Loucy (cell line): Measurements from ENCODE around the gene TSSC4.

ENCODE experiments used
- H2AFZ ChIP-seq: fragments of 200-600 bp; sonication (generic); 2 replicates; pipeline ENCODE4 v1.6.0; 2016; ENCODE audit warnings: antibody characterized with exemption, mild to moderate bottlenecking, low read length, moderate library complexity
- H3F3A ChIP-seq: fragments of 200-600 bp; 2 replicates; pipeline ENCODE4 v1.6.0; 2016; ENCODE audit warnings: antibody characterized with exemption, low read depth, mild to moderate bottlenecking
- H3K27me3 ChIP-seq: fragments of 200-600 bp; sonication (generic); 2 replicates; pipeline ENCODE4 v1.6.1; 2014; ENCODE audit warnings: low read length, mild to moderate bottlenecking; ENCODE audit not compliant: insufficient read depth, poor library complexity, severe bottlenecking
- H3K36me3 ChIP-seq: fragments of 200-600 bp; sonication (generic); 2 replicates; pipeline ENCODE4 v1.6.1; 2016; ENCODE audit warnings: low read length; ENCODE audit not compliant: insufficient read depth
- H3K4me1 ChIP-seq: fragments of 200-600 bp; sonication (generic); 2 replicates; pipeline ENCODE4 v1.5.1; 2014; ENCODE audit warnings: low read length, mild to moderate bottlenecking; ENCODE audit not compliant: insufficient read depth, poor library complexity, severe bottlenecking
- H3K4me2 ChIP-seq: fragments of 200-600 bp; sonication (generic); 2 replicates; pipeline ENCODE4 v1.6.0; 2014; ENCODE audit warnings: antibody characterized with exemption, low read length, low read depth, mild to moderate bottlenecking; ENCODE audit not compliant: poor library complexity, severe bottlenecking
- H3K4me3 ChIP-seq: fragments of 200-600 bp; sonication (generic); 2 replicates; pipeline ENCODE4 v1.5.1; 2014; ENCODE audit warnings: low read length, mild to moderate bottlenecking, mixed read lengths; ENCODE audit not compliant: poor library complexity, severe bottlenecking
- H3K79me2 ChIP-seq: fragments of 200-600 bp; sonication (generic); 2 replicates; pipeline ENCODE4 v1.6.1; 2014; ENCODE audit warnings: low read length; ENCODE audit not compliant: insufficient read depth
- H3K9ac ChIP-seq: fragments of 200-600 bp; sonication (generic); 2 replicates; pipeline ENCODE4 v1.6.0; 2014; ENCODE audit warnings: mild to moderate bottlenecking, low read depth, low read length, moderate library complexity; ENCODE audit not compliant: poor library complexity, severe bottlenecking
- H3K9me2 ChIP-seq: fragments of 200-600 bp; sonication (generic); replicated peaks from 2 replicates; pipeline ENCODE4 v1.6.1; 2016; ENCODE audit warnings: low read depth, low read length, mixed read lengths
- H3K9me3 ChIP-seq: fragments of 200-600 bp; sonication (generic); 2 replicates; pipeline ENCODE4 v1.6.1; 2014; ENCODE audit warnings: mild to moderate bottlenecking, antibody characterized with exemption, low read length, low read depth; ENCODE audit not compliant: insufficient read depth
- H4K20me1 ChIP-seq: fragments of 200-600 bp; sonication (generic); 2 replicates; pipeline ENCODE4 v1.6.0; 2014; ENCODE audit warnings: antibody characterized with exemption, low read length, mild to moderate bottlenecking; ENCODE audit not compliant: insufficient read depth, poor library complexity, severe bottlenecking
- EZH2phosphoT487 ChIP-seq: fragments of 200-600 bp; IDR thresholded peaks from 2 replicates; pipeline ENCODE4 v1.6.1; 2018; ENCODE audit warnings: antibody characterized with exemption, mild to moderate bottlenecking, moderate library complexity, borderline replicate concordance
- TF ChIP-seq, protein P1 (sequence below): fragments of 200-600 bp; sonication (generic); conservative IDR thresholded peaks from 2 replicates; pipeline ENCODE4 v1.5.1; 2014; ENCODE audit warnings: mild to moderate bottlenecking, antibody characterized with exemption, low read length

Gene TSSC4

DNA sequence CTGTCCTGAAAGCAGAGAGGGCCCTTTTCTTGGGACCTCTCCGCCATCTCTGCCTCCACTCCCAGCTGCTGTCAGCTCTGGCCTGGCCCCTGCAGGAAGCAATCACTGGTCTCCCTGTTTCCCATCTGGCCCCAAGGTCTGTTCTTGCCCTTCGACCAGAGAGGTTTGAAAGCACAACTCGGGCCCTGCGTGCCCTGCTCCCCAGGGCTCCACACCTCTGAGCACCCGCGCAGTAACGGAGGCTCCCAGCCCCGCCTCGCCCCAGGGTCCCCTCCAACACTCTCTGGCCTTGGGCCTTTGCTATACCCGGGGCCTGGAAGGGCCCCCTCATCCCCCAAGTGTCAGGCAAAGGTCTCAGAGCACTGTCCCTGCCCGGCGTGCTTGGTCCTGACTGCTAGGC lies 31.2 kb upstream of the TSSC4 start:
- TF ChIP-seq, protein P1, sequence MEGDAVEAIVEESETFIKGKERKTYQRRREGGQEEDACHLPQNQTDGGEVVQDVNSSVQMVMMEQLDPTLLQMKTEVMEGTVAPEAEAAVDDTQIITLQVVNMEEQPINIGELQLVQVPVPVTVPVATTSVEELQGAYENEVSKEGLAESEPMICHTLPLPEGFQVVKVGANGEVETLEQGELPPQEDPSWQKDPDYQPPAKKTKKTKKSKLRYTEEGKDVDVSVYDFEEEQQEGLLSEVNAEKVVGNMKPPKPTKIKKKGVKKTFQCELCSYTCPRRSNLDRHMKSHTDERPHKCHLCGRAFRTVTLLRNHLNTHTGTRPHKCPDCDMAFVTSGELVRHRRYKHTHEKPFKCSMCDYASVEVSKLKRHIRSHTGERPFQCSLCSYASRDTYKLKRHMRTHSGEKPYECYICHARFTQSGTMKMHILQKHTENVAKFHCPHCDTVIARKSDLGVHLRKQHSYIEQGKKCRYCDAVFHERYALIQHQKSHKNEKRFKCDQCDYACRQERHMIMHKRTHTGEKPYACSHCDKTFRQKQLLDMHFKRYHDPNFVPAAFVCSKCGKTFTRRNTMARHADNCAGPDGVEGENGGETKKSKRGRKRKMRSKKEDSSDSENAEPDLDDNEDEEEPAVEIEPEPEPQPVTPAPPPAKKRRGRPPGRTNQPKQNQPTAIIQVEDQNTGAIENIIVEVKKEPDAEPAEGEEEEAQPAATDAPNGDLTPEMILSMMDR, result no peak
- TF ChIP-seq EZH2phosphoT487, result no peak
- Histone ChIP-seq H3K4me1 (no peaks in the 10 kb centered on the region), H3K9me3 (no peaks in the 10 kb centered on the region), H3K27me3 (no peaks in the 10 kb centered on the region), H3K9ac (no peak overlapping the region), H3K4me2 (no peak overlapping the region), H3F3A (no peaks in the 10 kb centered on the region), H3K9me2 (no peaks in the 10 kb centered on the region), H4K20me1 (no peaks in the 10 kb centered on the region), H3K36me3 (no peaks in the 10 kb centered on the region), H3K4me3 (no peak overlapping the region), H3K79me2 (no peaks in the 10 kb centered on the region), H2AFZ (no peak overlapping the region)

DNA sequence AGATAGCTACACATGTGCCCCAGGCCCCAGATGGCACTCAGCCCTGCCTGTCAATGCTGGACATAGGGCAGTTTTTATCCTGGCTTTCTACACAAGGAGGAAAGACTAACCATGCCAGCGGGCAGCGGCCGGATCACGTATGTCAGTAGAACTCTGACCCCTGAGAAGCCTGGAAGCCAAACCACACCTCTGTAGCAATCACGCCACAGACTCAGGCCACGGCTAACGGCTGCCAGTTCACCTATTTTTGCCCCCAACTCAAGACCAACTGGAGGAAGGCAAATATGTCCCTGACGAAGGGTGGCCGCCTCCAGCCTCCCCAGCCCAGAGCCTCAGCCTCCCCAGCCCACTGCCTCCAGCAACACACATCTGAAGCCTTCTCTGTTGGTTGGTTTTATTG lies 30.7 kb upstream of the TSSC4 start:
- Histone ChIP-seq H4K20me1 (no peaks in the 10 kb centered on the region), H3K4me2 (no peak overlapping the region), H3F3A (no peaks in the 10 kb centered on the region), H3K79me2 (no peaks in the 10 kb centered on the region), H3K9ac (no peak overlapping the region), H3K9me2 (no peaks in the 10 kb centered on the region), H2AFZ (no peak overlapping the region), H3K27me3 (no peaks in the 10 kb centered on the region), H3K4me3 (no peak overlapping the region), H3K4me1 (no peaks in the 10 kb centered on the region), H3K9me3 (no peaks in the 10 kb centered on the region), H3K36me3 (no peaks in the 10 kb centered on the region)
- TF ChIP-seq EZH2phosphoT487, result no peak
- TF ChIP-seq, protein P1, result no peak

DNA sequence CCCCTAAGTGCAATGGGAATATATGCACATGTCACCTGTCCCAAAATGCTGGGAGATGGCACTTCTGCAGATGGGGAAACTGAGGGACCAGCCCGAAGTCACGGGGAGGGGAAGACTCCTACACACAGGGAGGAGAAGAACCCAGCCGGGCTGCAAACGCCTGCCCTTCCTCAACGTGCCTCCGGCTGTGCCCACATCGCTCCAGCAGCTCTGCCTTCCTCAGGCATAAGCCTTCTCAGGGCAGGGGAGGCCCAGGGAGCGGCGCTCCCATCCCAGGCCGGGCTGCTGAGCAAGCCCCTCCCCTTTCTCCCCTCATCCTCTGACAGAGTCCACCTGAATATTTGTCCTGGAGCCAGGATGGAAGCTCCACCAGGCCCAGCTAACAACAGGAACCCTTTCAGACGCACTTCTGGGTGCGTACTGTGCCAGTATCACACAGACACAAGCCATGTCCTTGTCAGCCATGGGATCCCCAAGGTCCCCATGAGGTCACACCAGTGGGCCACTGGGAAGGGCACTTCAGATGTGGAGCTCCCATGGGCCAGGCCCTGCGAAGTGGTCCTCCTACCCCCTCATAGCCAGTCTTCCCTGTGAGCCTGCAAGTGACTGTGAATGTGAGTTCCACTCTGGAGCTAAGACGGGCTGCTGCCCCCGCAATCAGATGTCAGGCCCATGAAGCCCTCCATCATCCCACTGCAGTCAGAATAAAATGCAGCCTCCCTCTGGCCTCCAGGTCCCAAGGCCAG lies 25.9 kb upstream of the TSSC4 start:
- no peak for TF ChIP-seq EZH2phosphoT487
- TF ChIP-seq, protein P1, result no peak
- H3K9me3 ChIP-seq, result no peaks in the 10 kb centered on the region
- H3F3A ChIP-seq, result no peaks in the 10 kb centered on the region
- H2AFZ ChIP-seq, result no peak overlapping the region
- H3K36me3 ChIP-seq, result no peaks in the 10 kb centered on the region
- H3K4me1 ChIP-seq, result peaks cover 12% of the 10 kb centered on the region
- no peaks in the 10 kb centered on the region for H3K9me2 ChIP-seq
- H3K9ac ChIP-seq, result no peak overlapping the region
- H3K27me3 ChIP-seq, result no peaks in the 10 kb centered on the region
- no peak overlapping the region for H3K4me3 ChIP-seq
- H4K20me1 ChIP-seq, result peaks cover 21% of the 10 kb centered on the region
- peaks cover 23% of the 10 kb centered on the region for H3K79me2 ChIP-seq
- H3K4me2 ChIP-seq, result no peak overlapping the region
